K562 (cell line): Measurements from ENCODE around the gene LITAF. TPM values are rescaled to one million over a fixed set of nuclear protein-coding genes. Genes with fewer than 3 reads are reported as not detected.

Experiments
- ATAC-seq: fragments of 200-7000 bp; cut with Tn5 transposase; 3 replicates; pipeline ENCODE4 v1.9.1; 2020; ENCODE audit warnings: moderate library complexity
- BruUV-seq: library from RNA; stranded (reverse); fragments of 400-500 nt; replicated peaks from 2 replicates; lab custom pipeline; 2021; lab: Mats Ljungman, UMichigan
- CTCF ChIA-PET: fragments of 300-600 bp; formaldehyde crosslinking; extraction: SDS; loops from one replicate; lab custom pipeline; 2021; ENCODE audit warnings: low intra/inter-chr PET ratio; lab: Yijun Ruan, JAX
- POLR2A ChIA-PET: fragments of 300-600, 350-650 bp; sonication (Branson Sonifier 250); formaldehyde crosslinking; extraction: SDS; loops from one replicate; lab custom pipeline; 2021; ENCODE audit warnings: antibody characterized with exemption, inconsistent platforms; lab: Yijun Ruan, JAX
- DNase-seq, 4 experiments: peaks; one replicate each; pipeline versions ENCODE4 v3.0.0 to v3.0.0-alpha.2; 2011 to 2018; ENCODE audit warnings: low spot score in 3 of 4, mixed read lengths in 3 of 4; ENCODE audit errors: extremely low read depth in 1 of 4
- FAIRE-seq: peaks from 2 replicates; lab custom pipeline; 2011; peaks lifted over from hg19 to GRCh38; lab: Jason Lieb, UNC
- H2AFZ ChIP-seq: 2 replicates; pipeline ENCODE4 v1.6.0; 2011; ENCODE audit warnings: low read depth, low read length, control low read depth, inconsistent platforms
- H3K27ac ChIP-seq: fragments of 200-600 bp; 3 replicates; pipeline ENCODE4 v1.8.0; 2011; ENCODE audit warnings: low read depth, mild to moderate bottlenecking, control low read depth, inconsistent platforms, low read length, moderate library complexity, mixed read lengths; ENCODE audit errors: extremely low read depth
- H3K27me3 ChIP-seq, 2 experiments: fragments of 300-600 bp in 1 of 2; 2 replicates in 1 of 2; 3 replicates in 1 of 2; pipeline versions ENCODE4 v1.6.0 to v1.8.0; 2011; ENCODE audit warnings: inconsistent platforms in 2 of 2, low read length in 2 of 2, mild to moderate bottlenecking in 1 of 2, mixed read lengths in 1 of 2, moderate library complexity in 1 of 2; ENCODE audit not compliant: control insufficient read depth in 2 of 2, insufficient read depth in 2 of 2
- H3K36me3 ChIP-seq: fragments of 300-600 bp; 3 replicates; pipeline ENCODE4 v1.8.0; 2011; ENCODE audit warnings: mild to moderate bottlenecking, low read length, inconsistent platforms; ENCODE audit not compliant: control insufficient read depth, insufficient read depth
- H3K4me1 ChIP-seq, 2 experiments: fragments of 200-600 bp in 1 of 2; replicated peaks in 1 of 2; 2 replicates in 1 of 2; 3 replicates in 1 of 2; pipeline versions ENCODE4 v1.5.1 to v1.8.0; 2011; ENCODE audit warnings: inconsistent platforms in 2 of 2, low read length in 2 of 2, mild to moderate bottlenecking in 1 of 2, mixed read lengths in 1 of 2, moderate library complexity in 1 of 2; ENCODE audit not compliant: control insufficient read depth in 2 of 2, insufficient read depth in 2 of 2
- H3K4me2 ChIP-seq: 2 replicates; pipeline ENCODE4 v1.6.1; 2011; ENCODE audit warnings: low read length, control low read depth, inconsistent platforms, mixed read lengths; ENCODE audit not compliant: insufficient read depth
- H3K4me3 ChIP-seq: fragments of 200-600 bp; sonication (generic), shearing (Covaris generic); 2 replicates; pipeline ENCODE4 v1.5.1; 2016; ENCODE audit warnings: control low read depth, inconsistent platforms
- H3K79me2 ChIP-seq: fragments of 200-600 bp; 3 replicates; pipeline ENCODE4 v1.8.0; 2011; ENCODE audit warnings: low read length, inconsistent platforms; ENCODE audit not compliant: control insufficient read depth, insufficient read depth
- H3K9ac ChIP-seq, 2 experiments: 2 replicates each; pipeline versions ENCODE4 v1.6.0 to v1.6.1; 2011; ENCODE audit warnings: low read depth in 2 of 2, low read length in 2 of 2, control low read depth in 1 of 2, inconsistent platforms in 1 of 2, mild to moderate bottlenecking in 1 of 2, mixed read lengths in 1 of 2; ENCODE audit not compliant: insufficient read depth in 1 of 2
- H3K9me1 ChIP-seq: one replicate; pipeline ENCODE4 v1.6.0; 2011; ENCODE audit warnings: inconsistent platforms, mild to moderate bottlenecking, low read length, moderate library complexity; ENCODE audit not compliant: control insufficient read depth, insufficient read depth
- H3K9me3 ChIP-seq: replicated peaks from 2 replicates; pipeline ENCODE4 v1.5.1; 2011; ENCODE audit warnings: low read depth, low read length, inconsistent platforms; ENCODE audit not compliant: control insufficient read depth, insufficient read depth
- H4K20me1 ChIP-seq: replicated peaks from 2 replicates; pipeline ENCODE4 v1.6.1; 2011; ENCODE audit warnings: low read length, inconsistent platforms, mixed read lengths; ENCODE audit not compliant: control insufficient read depth, insufficient read depth
- ADNP ChIP-seq: fragments of 200-800 bp; sonication (Bioruptor generic); IDR thresholded peaks from 2 replicates; pipeline ENCODE4 v1.6.1; 2016; ENCODE audit warnings: missing genetic modification characterization, missing compliant biosample characterization
- ARID1B ChIP-seq: fragments of 450-650 bp; IDR thresholded peaks from 2 replicates; pipeline ENCODE4 v1.6.1; 2016; ENCODE audit warnings: antibody characterized with exemption, mild to moderate bottlenecking, inconsistent platforms
- BCOR ChIP-seq: fragments of 450-650 bp; IDR thresholded peaks from 2 replicates; pipeline ENCODE4 v1.6.1; 2016
- CBX1 ChIP-seq: sonication (generic); IDR thresholded peaks from 2 replicates; pipeline ENCODE4 v1.6.1; 2016; ENCODE audit warnings: antibody characterized with exemption, low read depth, mild to moderate bottlenecking
- COPS2 ChIP-seq: fragments of 450-650 bp; conservative IDR thresholded peaks from 2 replicates; pipeline ENCODE4 v1.6.1; 2016; ENCODE audit warnings: mild to moderate bottlenecking, moderate library complexity
- E2F4 ChIP-seq: sonication (generic); formaldehyde crosslinking; IDR thresholded peaks from 2 replicates; pipeline ENCODE4 v1.8.0; 2022; ENCODE audit warnings: mild to moderate bottlenecking, low read depth, missing genetic modification reagents
- ESRRA ChIP-seq: fragments of 450-650 bp; IDR thresholded peaks from 2 replicates; pipeline ENCODE4 v1.6.1; 2014; ENCODE audit warnings: low read depth, mild to moderate bottlenecking, moderate library complexity, borderline replicate concordance
- FOSL1 ChIP-seq: fragments of 200-800 bp; sonication (Bioruptor generic); conservative IDR thresholded peaks from 2 replicates; pipeline ENCODE4 v1.6.1; 2016; ENCODE audit warnings: missing genetic modification characterization, missing compliant biosample characterization
- HOMEZ ChIP-seq: fragments of 250-450 bp; sonication (Bioruptor Pico); IDR thresholded peaks from 2 replicates; pipeline ENCODE4 v1.4.0; 2020; ENCODE audit warnings: mild to moderate bottlenecking, moderate library complexity
- KDM1A ChIP-seq, 2 experiments: fragments of 450-650 bp; IDR thresholded peaks; 2 replicates each; pipeline ENCODE4 v1.6.1; 2016; ENCODE audit warnings: mild to moderate bottlenecking in 2 of 2
- NR2C2 ChIP-seq, 2 experiments: fragments of 200-800 bp in 1 of 2; sonication (Bioruptor generic) in 1 of 2; sonication (generic) in 1 of 2; formaldehyde crosslinking in 1 of 2; IDR thresholded peaks; 2 replicates each; pipeline versions ENCODE4 v1.6.1 to v1.8.0; 2016 to 2022; ENCODE audit warnings: mild to moderate bottlenecking in 1 of 2, missing compliant biosample characterization in 1 of 2, missing genetic modification characterization in 1 of 2, missing genetic modification reagents in 1 of 2
- NUFIP1 ChIP-seq: fragments of 450-650 bp; IDR thresholded peaks from 2 replicates; pipeline ENCODE4 v1.6.1; 2018; ENCODE audit not compliant: partially characterized antibody
- PCBP2 ChIP-seq: fragments of 200-400 bp; formaldehyde crosslinking; IDR thresholded peaks from 2 replicates; pipeline ENCODE4 v1.6.1; 2018; ENCODE audit warnings: low read length, low read depth, mild to moderate bottlenecking, moderate library complexity; ENCODE audit not compliant: poor library complexity, severe bottlenecking
- RAD51 ChIP-seq: fragments of 450-650 bp; IDR thresholded peaks from 2 replicates; pipeline ENCODE4 v1.7.1; 2016; ENCODE audit warnings: low read depth, mild to moderate bottlenecking, borderline replicate concordance
- SAFB ChIP-seq: fragments of 200-400 bp; formaldehyde crosslinking; IDR thresholded peaks from 2 replicates; pipeline ENCODE4 v1.6.1; 2017; ENCODE audit warnings: low read depth, low read length, borderline replicate concordance
- SMARCA5 ChIP-seq: fragments of 450-650 bp; IDR thresholded peaks from 2 replicates; pipeline ENCODE4 v1.6.1; 2016
- SMARCE1 ChIP-seq: fragments of 450-650 bp; IDR thresholded peaks from 2 replicates; pipeline ENCODE4 v1.7.1; 2016; ENCODE audit warnings: mild to moderate bottlenecking
- SPI1 ChIP-seq: IDR thresholded peaks from 2 replicates; pipeline ENCODE4 v1.6.1; 2011; ENCODE audit warnings: low read depth, low read length, control low read depth, borderline replicate concordance
- SRSF9 ChIP-seq: fragments of 200-400 bp; formaldehyde crosslinking; IDR thresholded peaks from 2 replicates; pipeline ENCODE4 v1.6.1; 2017; ENCODE audit warnings: low read depth, low read length, borderline replicate concordance
- XRCC4 ChIP-seq: IDR thresholded peaks from one replicate; pipeline ENCODE4 v1.6.1; 2011; ENCODE audit not compliant: insufficient read depth, insufficient read length; ENCODE audit errors: extremely low read depth
- ZBTB7A ChIP-seq: IDR thresholded peaks from 2 replicates; pipeline ENCODE4 v1.6.1; 2011; ENCODE audit warnings: low read depth, mild to moderate bottlenecking, low read length, moderate library complexity, borderline replicate concordance; ENCODE audit not compliant: control insufficient read depth
- ZC3H8 ChIP-seq: fragments of 450-650 bp; IDR thresholded peaks from 2 replicates; pipeline ENCODE4 v1.6.1; 2017
- ZNF253 ChIP-seq: fragments of 250-450 bp; sonication (Bioruptor Pico); conservative IDR thresholded peaks from 2 replicates; pipeline ENCODE4 v1.6.1; 2021; ENCODE audit warnings: mild to moderate bottlenecking
- WGBS: fragments of 100-300 bp; shearing (Covaris generic); methylation state at CpG from one replicate; pipeline ENCODE4 v1.1.6; 2016; ENCODE audit warnings: low coverage, mixed read lengths; ENCODE audit not compliant: insufficient coverage; ENCODE audit errors: missing lambda C conversion rate; 5-methylcytosine and 5-hydroxymethylcytosine counted together
- in situ Hi-C: fragments of 300-500 bp; cut with MboI; formaldehyde crosslinking; loops from 4 replicates; pipeline ENCODE4 v1.15.0; 2018; ENCODE audit warnings: inconsistent platforms, mixed read lengths
- intact Hi-C: fragments of 100-400 bp; cut with micrococcal nuclease; formaldehyde crosslinking; loops from 2 replicates; pipeline ENCODE4 v1.14.2; 2022
- polyA plus RNA-seq, 8 experiments: library from polyadenylated mRNA; depleted of rRNA in 4 of 8; stranded (reverse) in 5 of 8; unstranded in 3 of 8; fragments of >200 nt; fragmentation: Nextera tagmentation in 2 of 8; fragmentation: Illumina TruSeq in 1 of 8; extraction: Ambion mirVana in 2 of 8; extraction: Trizol in 1 of 8; gene quantifications; 2 replicates each; pipeline versions ENCODE4 v1.2.1 to v1.2.3, GENCODE V29; 2011 to 2014; ENCODE audit warnings: inconsistent platforms in 1 of 8, missing spikeins in 1 of 8
- total RNA-seq, 7 experiments: library from RNA; depleted of rRNA in 6 of 7; stranded (reverse); fragments of >200 nt in 6 of 7; fragmentation: Illumina TruSeq in 2 of 7; extraction: Trizol in 2 of 7; gene quantifications; 2 replicates each; pipeline versions ENCODE4 v1.2.1 to v1.2.3, GENCODE V29; 2011 to 2021; ENCODE audit warnings: low replicate concordance in 1 of 7

Gene LITAF
- total and polyA plus RNA-seq, 9 of the 15 experiments (the other 6 are each of a cell fraction or from before 2014, with no cell fraction given), result 4.1 to 17.8 (median 11.9) TPM

GRCh38 chr16:11498683-11499082, 88.0 kb downstream of the LITAF start (continued):
- peak; percentile 92; the same call in 1 of the 2 replicates for TF ChIP-seq SPI1
- TF ChIP-seq SRSF9, result no peak
- TF ChIP-seq ZNF253 (CRISPR knock-in tag), result no peak
- TF ChIP-seq ESRRA, result peak; percentile 80
- TF ChIP-seq PCBP2, result no peak
- TF ChIP-seq XRCC4, result no peak
- TF ChIP-seq NR2C2 (CRISPR knock-in tag; IDR thresholded peaks at IDR 0.05), result no peak
- TF ChIP-seq NR2C2 (tag; IDR thresholded peaks at IDR 0.05), result no peak
- no peak for TF ChIP-seq RAD51
- TF ChIP-seq ZC3H8, result no peak
- peak; percentile 47 to 74 for TF ChIP-seq KDM1A (IDR thresholded peaks at IDR 0.05)
- no peak for TF ChIP-seq SAFB
- 0 out of 2 replicates have a peak, but pooled peaks have one; percentile 16 for TF ChIP-seq ADNP (tag)
- no peak for TF ChIP-seq NUFIP1
- peak; percentile 86; the same call in 1 of the 2 replicates for TF ChIP-seq SMARCA5
- TF ChIP-seq, all 486 proteins: peak for 10

- H3K4me1 ChIP-seq, result peaks cover 14 to 24% of the 10 kb centered on the region in 2 experiments
- H3K4me3 ChIP-seq, result no peak overlapping the region
- H3K4me2 ChIP-seq, result no peak overlapping the region
- H2AFZ ChIP-seq, result peak overlapping the region; percentile 68
- no peak overlapping the region for H3K9ac ChIP-seq
- intact Hi-C loops, result no loop called here
- peak; percentile 54 for FAIRE-seq
- no peak for ATAC-seq
- in situ Hi-C loops, result no loop called here
- POLR2A ChIA-PET, result interaction anchor here (0.8 to 1.4 kb wide), 4 partner anchors 11 to 100 kb away, joined by 3 read pairs; no protein-coding TSS in a partner anchor
- peak in 1 of 4 experiments; percentile 43 for DNase-seq
- peaks cover 16% of the 10 kb centered on the region; the same call in 1 of the 2 replicates for H4K20me1 ChIP-seq
- H3K9me1 ChIP-seq, result peaks cover 3% of the 10 kb centered on the region
- H3K36me3 ChIP-seq, result no peaks in the 10 kb centered on the region
- no TSS peak for BruUV-seq
- CTCF ChIA-PET, result no interaction called here
- 6% methylated on average over 5 of the region's 5 CpGs for WGBS
- peaks cover 7% of the 10 kb centered on the region; the same call in 2 of the 3 replicates for H3K79me2 ChIP-seq
- H3K27ac ChIP-seq, result no peak overlapping the region
- H3K9me3 ChIP-seq, result 0 out of 2 replicates have a peak, but pooled peaks cover under 1% of the 10 kb centered on the region
- H3K27me3 ChIP-seq, result peaks cover 0 to 17% of the 10 kb centered on the region in 2 experiments; a peak in 3 of 5 replicates
- TF ChIP-seq BCOR, result no peak
- no peak for TF ChIP-seq COPS2
- TF ChIP-seq FOSL1 (tag), result peak; percentile 39; the same call in 1 of the 2 replicates
- TF ChIP-seq HOMEZ, result no peak
- TF ChIP-seq E2F4 (CRISPR knock-in tag), result no peak
- TF ChIP-seq ARID1B, result peak; percentile 67
- no peak for TF ChIP-seq ZBTB7A
- no peak for TF ChIP-seq CBX1
- 0 out of 2 replicates have a peak, but pooled peaks have one; percentile 44 for TF ChIP-seq SMARCE1
Measured at GRCh38 chr16:11497851-11498289, 88.8 kb downstream of the LITAF start.
